Osteoblast (primary cell): ENCODE measurements around the gene PARK7. TPM values are rescaled to one million over a fixed set of nuclear protein-coding genes. Genes with fewer than 3 reads are reported as not detected.

Experiments
- DNase-seq: peaks from one replicate; pipeline ENCODE4 v3.0.0; 2011; ENCODE audit warnings: low spot score, mixed read lengths; ENCODE audit not compliant: insufficient read length; ENCODE audit errors: missing footprints
- H2AFZ ChIP-seq: 2 replicates; pipeline ENCODE4 v1.6.0; 2011; ENCODE audit warnings: mild to moderate bottlenecking, low read length
- H3K27ac ChIP-seq: 2 replicates; pipeline ENCODE4 v1.5.1; 2011; ENCODE audit warnings: mild to moderate bottlenecking, low read depth, low read length, moderate library complexity
- H3K27me3 ChIP-seq: 2 replicates; pipeline ENCODE4 v1.6.0; 2012; ENCODE audit warnings: mild to moderate bottlenecking, control low read depth, inconsistent platforms, low read length, moderate library complexity; ENCODE audit not compliant: insufficient read depth
- H3K36me3 ChIP-seq: 2 replicates; pipeline ENCODE4 v1.5.1; 2011; ENCODE audit warnings: mild to moderate bottlenecking, low read length, control low read depth, moderate library complexity; ENCODE audit not compliant: insufficient read depth
- H3K4me1 ChIP-seq: 2 replicates; pipeline ENCODE4 v1.5.1; 2011; ENCODE audit warnings: mild to moderate bottlenecking, low read length, control low read depth, moderate library complexity; ENCODE audit not compliant: insufficient read depth
- H3K4me2 ChIP-seq: 2 replicates; pipeline ENCODE4 v1.6.0; 2011; ENCODE audit warnings: mild to moderate bottlenecking, low read length; ENCODE audit not compliant: insufficient read depth
- H3K4me3 ChIP-seq: fragments of 200-600 bp; sonication (generic); 3 replicates; pipeline ENCODE4 v1.5.1; 2012; ENCODE audit warnings: mild to moderate bottlenecking, low read length, inconsistent platforms; ENCODE audit not compliant: insufficient read depth
- H3K79me2 ChIP-seq: 2 replicates; pipeline ENCODE4 v1.6.0; 2012; ENCODE audit warnings: mild to moderate bottlenecking, low read length, control low read depth, inconsistent platforms; ENCODE audit not compliant: insufficient read depth
- H3K9me3 ChIP-seq: 2 replicates; pipeline ENCODE4 v1.5.1; 2011; ENCODE audit warnings: low read depth, low read length, control low read depth
- H4K20me1 ChIP-seq: 2 replicates; pipeline ENCODE4 v1.6.0; 2012; ENCODE audit warnings: mild to moderate bottlenecking, low read length, control low read depth; ENCODE audit not compliant: insufficient read depth
- CTCF ChIP-seq: IDR thresholded peaks from 2 replicates; pipeline ENCODE4 v1.5.1; 2011; ENCODE audit warnings: mild to moderate bottlenecking, low read depth, low read length, moderate library complexity; ENCODE audit errors: extremely low read depth
- total RNA-seq: library from RNA; depleted of rRNA; stranded (reverse); fragments of >200 nt; gene quantifications from 2 replicates; pipeline ENCODE4 v1.2.3, GENCODE V29; 2012

The PARK7 gene
- total RNA-seq, 1 donor = 168 TPM

GRCh38 chr1:7954683-7955082, 6.8 kb upstream of the PARK7 start:
- Histone ChIP-seq H3K4me3 (peak overlapping the region; percentile 89), H3K27ac (peak overlapping the region; percentile 88), H2AFZ (peak overlapping the region; percentile 99)

DNA sequence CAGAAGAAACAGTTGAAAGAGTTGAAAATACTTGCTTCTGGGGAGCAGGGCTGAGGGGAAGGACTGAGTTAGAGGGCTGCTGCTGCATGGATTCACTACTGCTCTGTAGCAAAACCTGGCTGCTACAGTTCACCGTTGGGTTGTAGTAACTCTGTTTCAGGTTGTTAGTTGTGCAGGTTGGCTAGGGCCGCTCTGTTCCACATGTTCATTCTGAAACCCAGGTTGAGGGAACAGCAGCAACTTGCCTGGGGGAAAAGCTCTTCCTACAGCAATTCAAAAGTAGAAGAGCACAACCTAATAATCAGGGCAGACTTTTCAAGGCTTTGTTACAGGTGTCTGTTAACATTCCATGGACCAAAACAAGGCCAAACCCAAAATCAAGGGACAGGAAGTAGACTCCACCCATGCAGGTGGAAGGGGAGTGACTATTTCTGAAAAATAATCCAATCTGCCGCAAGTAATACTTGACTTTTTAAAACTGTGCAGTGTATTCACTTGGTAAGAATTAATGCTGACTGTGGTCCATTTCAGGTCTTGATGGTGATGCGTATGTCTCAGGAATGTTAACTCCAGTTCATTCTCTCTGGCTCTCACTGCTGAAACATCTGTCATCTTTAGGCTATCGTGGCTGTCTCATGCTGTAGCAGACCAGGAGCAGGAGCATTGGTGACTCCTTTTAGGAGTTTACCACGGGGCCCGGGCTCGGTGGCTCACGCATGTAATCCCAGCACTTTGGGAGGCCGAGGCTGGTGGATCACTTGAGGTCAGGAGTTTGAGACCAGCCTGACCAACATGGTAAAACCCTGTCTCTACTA, 5.1 kb upstream of the PARK7 start:
- H2AFZ ChIP-seq = no peak overlapping the region
- no peaks in the 10 kb centered on the region for H3K36me3 ChIP-seq
- H4K20me1 ChIP-seq = no peaks in the 10 kb centered on the region
- no peak overlapping the region for H3K4me3 ChIP-seq
- peaks cover 4% of the 10 kb centered on the region for H3K79me2 ChIP-seq
- peak; percentile 86 for DNase-seq
- no peaks in the 10 kb centered on the region for H3K27me3 ChIP-seq
- no peak overlapping the region for H3K4me2 ChIP-seq
- no peak overlapping the region for H3K27ac ChIP-seq
- H3K4me1 ChIP-seq = peaks cover 16% of the 10 kb centered on the region
- no peak for TF ChIP-seq CTCF
- no peaks in the 10 kb centered on the region for H3K9me3 ChIP-seq

More at GRCh38 chr1:7954683-7955082, 6.8 kb upstream of the PARK7 start:
- Histone ChIP-seq H3K79me2 (no peaks in the 10 kb centered on the region), H3K4me2 (peak overlapping the region; percentile 96), H3K36me3 (no peaks in the 10 kb centered on the region), H3K4me1 (peaks cover 11% of the 10 kb centered on the region), H3K9me3 (no peaks in the 10 kb centered on the region), H3K27me3 (no peaks in the 10 kb centered on the region), H4K20me1 (no peaks in the 10 kb centered on the region)
- TF ChIP-seq CTCF = no peak
- DNase-seq = no peak

- no peak for TF ChIP-seq CTCF
- Histone ChIP-seq H3K4me2 (peak overlapping the region; percentile 94), H3K27me3 (no peaks in the 10 kb centered on the region), H4K20me1 (no peaks in the 10 kb centered on the region), H3K4me1 (peaks cover 10% of the 10 kb centered on the region), H3K79me2 (peaks cover 38% of the 10 kb centered on the region), H3K36me3 (peaks cover 20% of the 10 kb centered on the region), H2AFZ (no peak overlapping the region), H3K9me3 (no peaks in the 10 kb centered on the region), H3K27ac (no peak overlapping the region), H3K4me3 (no peak overlapping the region)
- no peak for DNase-seq
These were observed 1.3 kb upstream of the PARK7 start for GRCh38 chr1:7960165-7960564.

DNA sequence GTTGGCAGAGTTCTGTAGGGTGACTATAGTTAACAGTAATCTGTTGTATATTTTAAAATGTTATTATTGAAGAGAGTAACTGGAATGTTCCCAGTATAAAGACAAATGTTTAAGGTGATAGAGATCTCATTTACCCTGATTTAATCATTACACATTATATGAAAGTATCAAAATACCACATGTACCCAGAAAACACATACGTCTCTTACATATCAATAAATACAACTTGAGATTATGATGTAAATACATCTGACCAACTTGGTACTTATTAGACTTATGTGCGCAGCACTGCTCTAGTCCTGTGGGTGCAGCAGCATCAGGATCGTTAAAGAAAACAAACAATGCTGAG, 670 bp upstream of the PARK7 start:
- TF ChIP-seq CTCF = no peak
- peaks cover 10% of the 10 kb centered on the region for H3K4me1 ChIP-seq
- H3K27ac ChIP-seq = peak overlapping the region; percentile 87
- H3K4me3 ChIP-seq = peak overlapping the region; percentile 93
- H3K36me3 ChIP-seq = peaks cover 25% of the 10 kb centered on the region
- no peaks in the 10 kb centered on the region for H3K27me3 ChIP-seq
- H3K4me2 ChIP-seq = peak overlapping the region; percentile 94
- H3K9me3 ChIP-seq = no peaks in the 10 kb centered on the region
- H4K20me1 ChIP-seq = no peaks in the 10 kb centered on the region
- H3K79me2 ChIP-seq = peaks cover 44% of the 10 kb centered on the region
- peak overlapping the region; percentile 95 for H2AFZ ChIP-seq
- no peak for DNase-seq
